Activated CD4-positive, alpha-beta memory T cell treated with anti-CD3 and anti-CD28 coated beads, Interleukin-2, amount 10 ng/mL, durations not matched to agents 7 days and 5 days (primary cell): Measurements from ENCODE around the gene FCRL4. TPM values are rescaled to one million over a fixed set of nuclear protein-coding genes. Genes with fewer than 3 reads are reported as not detected.

Source experiments
- CTCF ChIA-PET: fragments of 350-600 bp; sonication (Branson Sonifier 250); formaldehyde crosslinking; loops from one replicate; lab custom pipeline; 2021; ENCODE audit warnings: antibody characterized with exemption, inconsistent platforms; lab: Charles Lee
- POLR2A ChIA-PET: fragments of 350-600 bp; sonication (Branson Sonifier 250); formaldehyde crosslinking; loops from one replicate; lab custom pipeline; 2021; ENCODE audit warnings: antibody characterized with exemption; lab: Charles Lee
- DNase-seq: peaks from one replicate; pipeline ENCODE4 v3.0.0-alpha.2; 2020
- H3K27ac Mint-ChIP-seq: one replicate; pipeline ENCODE4 v1.8.0; 2021; ENCODE audit warnings: mild to moderate bottlenecking, mixed read lengths
- H3K27me3 Mint-ChIP-seq: one replicate; pipeline ENCODE4 v1.8.0; 2021; ENCODE audit warnings: mixed read lengths
- H3K36me3 Mint-ChIP-seq: one replicate; pipeline ENCODE4 v1.8.0; 2021; ENCODE audit warnings: low read depth, mixed read lengths
- H3K4me1 Mint-ChIP-seq: one replicate; pipeline ENCODE4 v1.8.0; 2021; ENCODE audit warnings: mixed read lengths
- H3K4me3 Mint-ChIP-seq: one replicate; pipeline ENCODE4 v1.8.0; 2021; ENCODE audit warnings: mild to moderate bottlenecking, mixed read lengths
- H3K9me3 Mint-ChIP-seq: one replicate; pipeline ENCODE4 v1.8.0; 2021; ENCODE audit warnings: mixed read lengths
- total RNA-seq, 2 experiments: library from RNA; stranded (reverse); gene quantifications; one replicate each; pipeline ENCODE4 v1.2.3, GENCODE V29; 2021

FCRL4 gene
- not detected for total RNA-seq

- no peak for DNase-seq
- CTCF ChIA-PET = no interaction called here
- peaks cover 2% of the 10 kb centered on the region for H3K4me1 Mint-ChIP-seq
- POLR2A ChIA-PET = no interaction called here
- H3K4me3 Mint-ChIP-seq = no peak within 1 kb of the TSS
- no peaks in the 10 kb centered on the region for H3K36me3 Mint-ChIP-seq
- H3K9me3 Mint-ChIP-seq = no peaks in the 10 kb centered on the region
- H3K27me3 Mint-ChIP-seq = peaks cover 17% of the 10 kb centered on the region
- no peak within 1 kb of the TSS for H3K27ac Mint-ChIP-seq
Measured at GRCh38 chr1:157597959-157598667, at the start of gene FCRL4. Gene FCRL4, minus strand, starts transcription at chr1:157598085. Its CDS starts 141 bp downstream, at chr1:157597944.

- H3K27ac Mint-ChIP-seq = no peak overlapping the region
- H3K4me1 Mint-ChIP-seq = no peaks in the 10 kb centered on the region
- ChIA-PET POLR2A (no interaction called here), CTCF (no interaction called here)
- no peaks in the 10 kb centered on the region for H3K9me3 Mint-ChIP-seq
- DNase-seq = no peak
- H3K27me3 Mint-ChIP-seq = peaks cover 5% of the 10 kb centered on the region
- no peak overlapping the region for H3K4me3 Mint-ChIP-seq
- H3K36me3 Mint-ChIP-seq = no peaks in the 10 kb centered on the region
Measured at GRCh38 chr1:157646144-157646543, 48.3 kb upstream of the FCRL4 start.

GRCh38 chr1:157641177-157641576 is 43.3 kb upstream of the FCRL4 start:
- DNase-seq = no peak
- Mint-ChIP-seq H3K4me1 (no peaks in the 10 kb centered on the region), H3K27ac (no peak overlapping the region), H3K4me3 (no peak overlapping the region), H3K9me3 (no peaks in the 10 kb centered on the region), H3K36me3 (no peaks in the 10 kb centered on the region), H3K27me3 (peaks cover 4% of the 10 kb centered on the region)
- POLR2A ChIA-PET = no interaction called here
- CTCF ChIA-PET = no interaction called here

GRCh38 chr1:157639800-157640199 is 41.9 kb upstream of the FCRL4 start:
- no peak overlapping the region for H3K4me3 Mint-ChIP-seq
- H3K9me3 Mint-ChIP-seq = no peaks in the 10 kb centered on the region
- CTCF ChIA-PET = no interaction called here
- H3K36me3 Mint-ChIP-seq = no peaks in the 10 kb centered on the region
- POLR2A ChIA-PET = no interaction called here
- H3K27me3 Mint-ChIP-seq = peaks cover 4% of the 10 kb centered on the region
- no peak overlapping the region for H3K27ac Mint-ChIP-seq
- no peaks in the 10 kb centered on the region for H3K4me1 Mint-ChIP-seq
- DNase-seq = no peak

GRCh38 chr1:157628773-157629172 is 30.9 kb upstream of the FCRL4 start:
- H3K27ac Mint-ChIP-seq = no peak overlapping the region
- peaks cover 12% of the 10 kb centered on the region for H3K27me3 Mint-ChIP-seq
- POLR2A ChIA-PET = no interaction called here
- H3K36me3 Mint-ChIP-seq = no peaks in the 10 kb centered on the region
- DNase-seq = no peak
- CTCF ChIA-PET = no interaction called here
- H3K9me3 Mint-ChIP-seq = no peaks in the 10 kb centered on the region
- H3K4me3 Mint-ChIP-seq = no peak overlapping the region
- H3K4me1 Mint-ChIP-seq = no peaks in the 10 kb centered on the region

- DNase-seq = no peak
- ChIA-PET POLR2A (no interaction called here), CTCF (no interaction called here)
- Mint-ChIP-seq H3K27ac (no peak overlapping the region), H3K27me3 (peaks cover 11% of the 10 kb centered on the region), H3K4me3 (no peak overlapping the region), H3K9me3 (no peaks in the 10 kb centered on the region), H3K36me3 (no peaks in the 10 kb centered on the region), H3K4me1 (no peaks in the 10 kb centered on the region)
Measured at GRCh38 chr1:157626099-157626498, 28.2 kb upstream of the FCRL4 start.

GRCh38 chr1:157624471-157624870 is 26.6 kb upstream of the FCRL4 start:
- Mint-ChIP-seq H3K4me3 (no peak overlapping the region), H3K27me3 (peaks cover 6% of the 10 kb centered on the region), H3K27ac (no peak overlapping the region), H3K36me3 (no peaks in the 10 kb centered on the region), H3K4me1 (no peaks in the 10 kb centered on the region), H3K9me3 (no peaks in the 10 kb centered on the region)
- ChIA-PET CTCF (interaction anchor here (1.2 kb wide), 1 partner anchor 45 kb away, joined by 6 read pairs; no protein-coding TSS in a partner anchor), POLR2A (no interaction called here)
- no peak for DNase-seq

- CTCF ChIA-PET = no interaction called here
Measured at GRCh38 chr1:157622471-157622870, 24.6 kb upstream of the FCRL4 start.

GRCh38 chr1:157618190-157618589 is 20.3 kb upstream of the FCRL4 start:
- no peak overlapping the region for H3K27ac Mint-ChIP-seq
- H3K9me3 Mint-ChIP-seq = no peaks in the 10 kb centered on the region
- H3K27me3 Mint-ChIP-seq = peaks cover 10% of the 10 kb centered on the region
- CTCF ChIA-PET = no interaction called here
- no peak overlapping the region for H3K4me3 Mint-ChIP-seq
- no peak for DNase-seq
- no peaks in the 10 kb centered on the region for H3K4me1 Mint-ChIP-seq
- POLR2A ChIA-PET = no interaction called here
- H3K36me3 Mint-ChIP-seq = no peaks in the 10 kb centered on the region

More at GRCh38 chr1:157622471-157622870, 24.6 kb upstream of the FCRL4 start:
- no peak overlapping the region for H3K4me3 Mint-ChIP-seq
- H3K36me3 Mint-ChIP-seq = no peaks in the 10 kb centered on the region
- no peak overlapping the region for H3K27ac Mint-ChIP-seq
- H3K4me1 Mint-ChIP-seq = no peaks in the 10 kb centered on the region
- no peak for DNase-seq
- POLR2A ChIA-PET = no interaction called here
- peaks cover 12% of the 10 kb centered on the region for H3K27me3 Mint-ChIP-seq
- H3K9me3 Mint-ChIP-seq = no peaks in the 10 kb centered on the region

- ChIA-PET POLR2A (no interaction called here), CTCF (no interaction called here)
- Mint-ChIP-seq H3K9me3 (no peaks in the 10 kb centered on the region), H3K27me3 (peaks cover 17% of the 10 kb centered on the region), H3K4me3 (no peak overlapping the region), H3K4me1 (peaks cover 2% of the 10 kb centered on the region), H3K36me3 (no peaks in the 10 kb centered on the region), H3K27ac (no peak overlapping the region)
- no peak for DNase-seq
Measured at GRCh38 chr1:157600236-157600635, 2.4 kb upstream of the FCRL4 start.

- ChIA-PET POLR2A (no interaction called here), CTCF (interaction anchor here (2.3 kb wide), 1 partner anchor 16 kb away, joined by 7 read pairs; no protein-coding TSS in a partner anchor)
- H3K27ac Mint-ChIP-seq = no peak overlapping the region
- H3K9me3 Mint-ChIP-seq = no peaks in the 10 kb centered on the region
- H3K27me3 Mint-ChIP-seq = peaks cover 20% of the 10 kb centered on the region
- no peak for DNase-seq
- H3K4me3 Mint-ChIP-seq = no peak overlapping the region
- no peaks in the 10 kb centered on the region for H3K36me3 Mint-ChIP-seq
- peaks cover 2% of the 10 kb centered on the region for H3K4me1 Mint-ChIP-seq
Measured at GRCh38 chr1:157596384-157596783, 1.5 kb downstream of the FCRL4 start.

GRCh38 chr1:157595356-157595755 is 2.5 kb downstream of the FCRL4 start:
- H3K4me1 Mint-ChIP-seq = peaks cover 2% of the 10 kb centered on the region
- peaks cover 17% of the 10 kb centered on the region for H3K27me3 Mint-ChIP-seq
- DNase-seq = no peak
- ChIA-PET CTCF (interaction anchor here (2.3 kb wide), 1 partner anchor 15 kb away, joined by 7 read pairs; no protein-coding TSS in a partner anchor), POLR2A (no interaction called here)
- no peaks in the 10 kb centered on the region for H3K36me3 Mint-ChIP-seq
- H3K27ac Mint-ChIP-seq = no peak overlapping the region
- H3K4me3 Mint-ChIP-seq = no peak overlapping the region
- no peaks in the 10 kb centered on the region for H3K9me3 Mint-ChIP-seq

- ChIA-PET POLR2A (no interaction called here), CTCF (no interaction called here)
- no peaks in the 10 kb centered on the region for H3K9me3 Mint-ChIP-seq
- no peak overlapping the region for H3K27ac Mint-ChIP-seq
- H3K36me3 Mint-ChIP-seq = no peaks in the 10 kb centered on the region
- no peak overlapping the region for H3K4me3 Mint-ChIP-seq
- peaks cover 7% of the 10 kb centered on the region for H3K27me3 Mint-ChIP-seq
- no peaks in the 10 kb centered on the region for H3K4me1 Mint-ChIP-seq
- DNase-seq = no peak
Measured at GRCh38 chr1:157585984-157586383, 11.9 kb downstream of the FCRL4 start.

GRCh38 chr1:157584503-157584902 is 13.4 kb downstream of the FCRL4 start:
- CTCF ChIA-PET = no interaction called here
- no peak overlapping the region for H3K4me3 Mint-ChIP-seq
- no peaks in the 10 kb centered on the region for H3K9me3 Mint-ChIP-seq
- no peak for DNase-seq
- no peaks in the 10 kb centered on the region for H3K4me1 Mint-ChIP-seq
- POLR2A ChIA-PET = no interaction called here
- H3K27ac Mint-ChIP-seq = no peak overlapping the region
- H3K36me3 Mint-ChIP-seq = no peaks in the 10 kb centered on the region
- peaks cover 10% of the 10 kb centered on the region for H3K27me3 Mint-ChIP-seq
